ENCODE data around the gene FMNL2.
A peak's percentile ranks its signal among the peaks of the same experiment; 100 is the strongest.
"Not testable (repeated sequence)": the region's sequence is repeated elsewhere in the genome, so short reads cannot be mapped to it uniquely, and the experiment has no call there.

The FMNL2 gene

GRCh38 chr2:152499896-152500735, 165.1 kb downstream of the FMNL2 start:
- DNase-seq, result no peak

GRCh38 chr2:152500772-152501171, 165.8 kb downstream of the FMNL2 start:
- no peak for DNase-seq

GRCh38 chr2:152501666-152502065, 166.7 kb downstream of the FMNL2 start:
- no peak for DNase-seq

GRCh38 chr2:152504618-152505017, 169.6 kb downstream of the FMNL2 start:
- DNase-seq, result no peak

- DNase-seq, result no peak
Observed at GRCh38 chr2:152505495-152505906, 170.5 kb downstream of the FMNL2 start.

- no peak for DNase-seq
Observed at GRCh38 chr2:152506843-152507242, 171.9 kb downstream of the FMNL2 start.

- DNase-seq, result no peak
Observed at GRCh38 chr2:152507907-152508306, 172.9 kb downstream of the FMNL2 start.

GRCh38 chr2:152508446-152508845, 173.5 kb downstream of the FMNL2 start:
- peak; percentile 25 for DNase-seq

- DNase-seq, result no peak
Observed at GRCh38 chr2:152509772-152510491, 175.0 kb downstream of the FMNL2 start.

- no peak for DNase-seq
Observed at GRCh38 chr2:152510621-152511020, 175.6 kb downstream of the FMNL2 start.

GRCh38 chr2:152511981-152512380, 177.0 kb downstream of the FMNL2 start:
- DNase-seq, result no peak

GRCh38 chr2:152513029-152513428, 178.1 kb downstream of the FMNL2 start:
- DNase-seq, result no peak

GRCh38 chr2:152513681-152514080, 178.7 kb downstream of the FMNL2 start:
- DNase-seq, result peak; percentile 9

GRCh38 chr2:152518034-152518433, 183.1 kb downstream of the FMNL2 start:
- no peak for DNase-seq

- DNase-seq, result no peak
Observed at GRCh38 chr2:152518641-152519580, 183.9 kb downstream of the FMNL2 start.

- no peak for DNase-seq
Observed at GRCh38 chr2:152519581-152519952, 184.6 kb downstream of the FMNL2 start.

- no peak for DNase-seq
Observed at GRCh38 chr2:152520759-152521158, 185.8 kb downstream of the FMNL2 start.

- DNase-seq, result not testable (repeated sequence)
Observed at GRCh38 chr2:152522446-152522845, 187.5 kb downstream of the FMNL2 start.

- DNase-seq, result no peak
Observed at GRCh38 chr2:152523091-152523490, 188.1 kb downstream of the FMNL2 start.

- no peak for DNase-seq
Observed at GRCh38 chr2:152525277-152525838, 190.4 kb downstream of the FMNL2 start.

- no peak for DNase-seq
Observed at GRCh38 chr2:152529420-152530115, 194.6 kb downstream of the FMNL2 start.

GRCh38 chr2:152532241-152532640, 197.3 kb downstream of the FMNL2 start:
- no peak for DNase-seq
